A673 (cell line): Measurements from ENCODE around the gene ACOXL. TPM values are rescaled to one million over a fixed set of nuclear protein-coding genes. Genes with fewer than 3 reads are reported as not detected.
A peak's percentile ranks its signal among the peaks of the same experiment; 100 is the strongest.

Experiments
- BruUV-seq: library from RNA; stranded (reverse); fragments of 400-500 nt; replicated peaks from 2 replicates; lab custom pipeline; 2021; lab: Mats Ljungman, UMichigan
- CTCF ChIA-PET: fragments of 300-600 bp; sonication (Branson Sonifier 250); formaldehyde crosslinking; loops from one replicate; lab custom pipeline; 2022; ENCODE audit warnings: antibody characterized with exemption; lab: Charles Lee
- POLR2A ChIA-PET: fragments of 300-600 bp; sonication (Branson Sonifier 250); formaldehyde crosslinking; loops from one replicate; lab custom pipeline; 2022; ENCODE audit warnings: antibody characterized with exemption; ENCODE audit not compliant: low non-redundant PET; lab: Charles Lee
- DNase-seq: peaks from one replicate; pipeline ENCODE4 v3.0.0-alpha.2; 2015; ENCODE audit warnings: low spot score
- H3K27ac ChIP-seq: fragments of 200-600 bp; sonication (generic); 2 replicates; pipeline ENCODE4 v1.5.1; 2016; ENCODE audit warnings: mixed run types, low read depth, mild to moderate bottlenecking, mixed read lengths, antibody characterized with exemption, low read length; ENCODE audit not compliant: poor library complexity, severe bottlenecking
- H3K27me3 ChIP-seq: fragments of 200-600 bp; sonication (generic); replicated peaks from 2 replicates; pipeline ENCODE4 v1.6.1; 2017; ENCODE audit warnings: mixed run types, low read depth, mild to moderate bottlenecking, mixed read lengths, antibody characterized with exemption, low read length; ENCODE audit not compliant: insufficient read depth, poor library complexity
- H3K36me3 ChIP-seq: fragments of 200-600 bp; sonication (generic); 2 replicates; pipeline ENCODE4 v1.6.1; 2016; ENCODE audit warnings: mixed run types, mild to moderate bottlenecking, mixed read lengths, antibody characterized with exemption, low read length; ENCODE audit not compliant: insufficient read depth, poor library complexity, severe bottlenecking
- H3K4me1 ChIP-seq: fragments of 200-600 bp; sonication (generic); 2 replicates; pipeline ENCODE4 v1.6.1; 2017; ENCODE audit warnings: mixed run types, mild to moderate bottlenecking, mixed read lengths, antibody characterized with exemption, low read length; ENCODE audit not compliant: insufficient read depth, poor library complexity, severe bottlenecking
- H3K4me3 ChIP-seq: fragments of 200-600 bp; sonication (generic); 2 replicates; pipeline ENCODE4 v1.5.1; 2016; ENCODE audit warnings: low read depth, mixed run types, mild to moderate bottlenecking, mixed read lengths, low read length; ENCODE audit not compliant: poor library complexity, severe bottlenecking
- H3K9me3 ChIP-seq: fragments of 200-600 bp; sonication (generic); 2 replicates; pipeline ENCODE4 v1.6.1; 2016; ENCODE audit warnings: mixed run types, low read depth, mild to moderate bottlenecking, mixed read lengths, antibody characterized with exemption, low read length; ENCODE audit not compliant: poor library complexity, severe bottlenecking
- EZH2 ChIP-seq: fragments of 200-600 bp; sonication (generic); IDR thresholded peaks from 2 replicates; pipeline ENCODE4 v1.6.1; 2017; ENCODE audit warnings: borderline replicate concordance, low read depth, mild to moderate bottlenecking, mixed read lengths, antibody characterized with exemption, low read length; ENCODE audit not compliant: poor library complexity, severe bottlenecking
- intact Hi-C: fragments of 100-400 bp; cut with micrococcal nuclease; formaldehyde crosslinking; loops from one replicate; pipeline ENCODE4 v1.10.0; 2022; ENCODE audit not compliant: unreplicated experiment
- total RNA-seq: library from RNA; stranded (reverse); gene quantifications from 2 replicates; pipeline ENCODE4 v1.2.3, GENCODE V29; 2021
- TF ChIP-seq, protein P1 (sequence below): fragments of 300-800, 200-600 bp; sonication (generic); conservative IDR thresholded peaks from 2 replicates; pipeline ENCODE4 v1.5.1; 2017; ENCODE audit warnings: low read depth, mild to moderate bottlenecking, antibody characterized with exemption, low read length, moderate library complexity, mixed read lengths

ACOXL gene
- total RNA-seq, 1 experiment from 2014 or later = not detected

DNA sequence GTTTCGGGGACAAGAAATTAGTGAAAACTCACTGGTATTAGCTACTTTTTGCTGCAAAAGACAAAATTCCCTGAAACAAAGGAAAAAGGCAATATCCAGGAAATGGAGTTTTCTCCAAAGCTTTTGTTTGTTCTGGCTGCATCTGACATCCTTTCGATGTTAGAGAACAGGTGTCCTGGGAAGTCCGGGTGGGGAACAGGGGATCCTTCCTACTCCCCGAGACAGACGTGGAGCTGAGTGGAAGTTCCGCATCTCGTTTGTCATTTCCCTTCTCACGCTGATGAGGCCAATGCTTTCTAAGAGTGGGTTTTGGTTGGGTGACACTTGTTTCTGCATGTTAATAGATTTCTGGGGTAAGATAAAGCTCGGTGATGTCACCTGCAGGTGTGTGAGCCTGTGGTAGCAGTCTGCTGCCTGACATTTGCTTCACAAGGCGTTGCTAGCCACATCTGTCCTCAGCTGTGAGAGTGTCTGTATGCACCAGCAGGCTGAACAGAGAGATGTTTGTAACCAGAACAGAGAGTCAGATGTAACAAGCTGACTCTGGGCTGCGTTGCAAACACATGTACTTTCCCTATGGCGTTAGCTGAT lies 125.9 kb downstream of the ACOXL start:
- no peaks in the 10 kb centered on the region for H3K36me3 ChIP-seq
- no peak for DNase-seq
- intact Hi-C loops = no loop called here
- TF ChIP-seq EZH2 = no peak
- TF ChIP-seq, protein P1, sequence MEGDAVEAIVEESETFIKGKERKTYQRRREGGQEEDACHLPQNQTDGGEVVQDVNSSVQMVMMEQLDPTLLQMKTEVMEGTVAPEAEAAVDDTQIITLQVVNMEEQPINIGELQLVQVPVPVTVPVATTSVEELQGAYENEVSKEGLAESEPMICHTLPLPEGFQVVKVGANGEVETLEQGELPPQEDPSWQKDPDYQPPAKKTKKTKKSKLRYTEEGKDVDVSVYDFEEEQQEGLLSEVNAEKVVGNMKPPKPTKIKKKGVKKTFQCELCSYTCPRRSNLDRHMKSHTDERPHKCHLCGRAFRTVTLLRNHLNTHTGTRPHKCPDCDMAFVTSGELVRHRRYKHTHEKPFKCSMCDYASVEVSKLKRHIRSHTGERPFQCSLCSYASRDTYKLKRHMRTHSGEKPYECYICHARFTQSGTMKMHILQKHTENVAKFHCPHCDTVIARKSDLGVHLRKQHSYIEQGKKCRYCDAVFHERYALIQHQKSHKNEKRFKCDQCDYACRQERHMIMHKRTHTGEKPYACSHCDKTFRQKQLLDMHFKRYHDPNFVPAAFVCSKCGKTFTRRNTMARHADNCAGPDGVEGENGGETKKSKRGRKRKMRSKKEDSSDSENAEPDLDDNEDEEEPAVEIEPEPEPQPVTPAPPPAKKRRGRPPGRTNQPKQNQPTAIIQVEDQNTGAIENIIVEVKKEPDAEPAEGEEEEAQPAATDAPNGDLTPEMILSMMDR = no peak
- H3K4me3 ChIP-seq = no peak overlapping the region
- BruUV-seq = no TSS peak
- CTCF ChIA-PET = no interaction called here
- POLR2A ChIA-PET = no interaction called here
- no peaks in the 10 kb centered on the region for H3K4me1 ChIP-seq
- H3K9me3 ChIP-seq = no peaks in the 10 kb centered on the region
- no peak overlapping the region for H3K27ac ChIP-seq
- peaks cover 72% of the 10 kb centered on the region for H3K27me3 ChIP-seq

DNA sequence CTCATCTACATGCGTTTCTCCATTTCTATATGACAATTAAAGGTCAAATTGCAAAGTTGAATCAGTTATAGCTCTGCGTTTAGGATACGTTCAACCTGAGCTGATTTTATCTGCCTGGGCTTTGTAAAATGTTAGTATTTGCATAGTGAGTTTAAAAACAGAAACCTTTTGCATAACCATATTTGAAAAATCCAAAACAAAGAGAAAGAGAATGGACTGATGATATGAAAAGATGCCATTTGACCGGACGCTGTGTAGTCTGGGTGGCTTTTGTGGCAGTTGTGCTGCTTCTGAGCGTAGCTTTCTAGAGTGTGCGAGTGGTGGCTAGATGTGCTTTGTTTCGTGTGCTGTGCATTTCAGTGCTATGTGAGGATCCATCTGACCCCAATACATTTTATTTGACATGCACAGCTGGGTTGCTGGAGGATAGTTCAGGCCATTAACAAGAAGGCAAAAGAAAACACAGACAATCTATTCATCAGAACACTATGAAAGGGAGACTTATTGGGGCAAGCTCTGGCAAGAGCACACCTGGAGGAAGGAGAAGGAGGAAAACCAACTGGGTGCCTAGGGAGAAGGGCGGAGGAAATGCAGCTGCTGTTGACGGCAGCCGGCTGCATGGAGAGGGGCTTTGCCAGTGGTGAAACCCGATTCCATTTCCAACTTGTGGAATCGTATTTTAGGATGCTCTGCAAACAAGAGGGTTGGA lies 126.8 kb downstream of the ACOXL start:
- intact Hi-C loops = no loop called here
- Histone ChIP-seq H3K27ac (no peak overlapping the region), H3K27me3 (peaks cover 80% of the 10 kb centered on the region), H3K4me1 (no peaks in the 10 kb centered on the region), H3K4me3 (no peak overlapping the region), H3K9me3 (no peaks in the 10 kb centered on the region), H3K36me3 (no peaks in the 10 kb centered on the region)
- ChIA-PET POLR2A (no interaction called here), CTCF (no interaction called here)
- DNase-seq = no peak
- peak; percentile 48 for TF ChIP-seq EZH2
- TF ChIP-seq, protein P1 = no peak
- BruUV-seq = no TSS peak

DNA sequence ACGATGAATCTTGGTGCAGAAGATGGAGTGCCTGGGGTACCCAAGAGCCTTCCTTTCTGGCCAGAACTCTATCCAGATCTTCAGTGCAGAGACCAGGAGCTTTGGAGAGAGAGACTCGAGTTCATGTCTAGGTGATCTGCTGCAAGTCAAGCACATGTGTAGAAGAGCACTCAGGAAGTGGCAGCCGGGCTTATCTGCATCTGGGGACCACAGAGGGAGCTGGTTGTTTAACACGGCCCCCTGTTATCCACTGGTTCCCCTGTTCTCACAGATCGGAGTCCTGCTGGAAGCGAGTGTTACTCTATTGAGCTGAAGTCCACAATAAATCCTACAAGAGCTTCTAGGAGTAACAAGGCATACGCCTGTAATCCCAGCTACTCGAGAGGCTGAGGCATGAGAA lies 128.3 kb downstream of the ACOXL start:
- TF ChIP-seq, protein P1 = no peak
- no peak for TF ChIP-seq EZH2
- Histone ChIP-seq H3K27me3 (peaks cover 87% of the 10 kb centered on the region), H3K4me3 (no peak overlapping the region), H3K9me3 (no peaks in the 10 kb centered on the region), H3K36me3 (no peaks in the 10 kb centered on the region), H3K27ac (no peak overlapping the region), H3K4me1 (no peaks in the 10 kb centered on the region)
- BruUV-seq = no TSS peak
- no peak for DNase-seq
- POLR2A ChIA-PET = no interaction called here
- CTCF ChIA-PET = no interaction called here
- intact Hi-C loops = no loop called here
